Airway epithelial cell (primary cell): ENCODE data around the gene GSTA2. TPM values are rescaled to one million over a fixed set of nuclear protein-coding genes. Genes with fewer than 3 reads are reported as not detected.

Experiments
- total RNA-seq: library from RNA; depleted of rRNA; stranded (reverse); fragments of >200 nt; gene quantifications from 2 replicates; pipeline ENCODE4 v1.2.3, GENCODE V29; 2015

The GSTA2 gene
- total RNA-seq: not detected in 2 replicates

DNA sequence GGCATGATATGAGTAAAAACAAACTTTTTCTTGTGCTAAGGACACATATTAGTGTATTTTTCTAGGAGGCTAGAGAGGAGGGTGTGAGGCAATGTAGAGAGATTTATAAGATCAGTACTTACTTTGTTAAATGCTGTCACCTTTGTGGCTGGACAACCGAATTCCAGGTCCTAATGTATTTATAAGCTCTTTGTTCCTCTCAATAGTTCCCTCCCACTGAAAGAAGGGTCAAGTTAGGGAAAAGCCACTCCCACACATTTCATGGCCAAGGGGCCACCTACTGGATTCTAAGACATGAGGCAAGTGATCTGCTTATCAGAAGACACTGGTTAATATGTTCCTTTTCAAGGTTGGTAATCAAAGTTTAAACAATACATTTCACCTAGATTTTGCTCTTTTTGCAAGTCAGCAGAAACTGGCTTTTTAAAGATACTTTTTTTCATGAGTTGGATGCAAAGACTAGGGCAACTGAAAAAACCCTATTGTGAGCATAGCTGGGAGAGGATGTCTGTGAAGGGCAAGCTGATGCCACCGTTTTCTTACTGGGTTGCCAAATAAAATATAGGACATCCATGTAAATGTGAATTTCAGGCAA, at the start of gene GSTA2:
TSS of gene GSTA2 (minus strand) at position 154 of the 595 bp plus-strand sequence. CDS start 5,528 bp downstream, outside the sequence.

GRCh38 chr6:52803668-52804255, 40.5 kb upstream of the GSTA2 start, which contains the start of gene GSTA1:
Gene GSTA1, minus strand, starts transcription at chr6:52803816. Its CDS starts 4,549 bp downstream, at chr6:52799267.

Other genes starting within 250 kb of the GSTA2 start
- gene TRAM2, start 186.4 kb downstream of the GSTA2 start, total RNA-seq: 13.7 and 19.9 TPM in 2 replicates
- 43.4 and 52.3 TPM in 2 replicates for gene TMEM14A, start 92.4 kb downstream of the GSTA2 start, total RNA-seq
- gene GSTA1, start 40.3 kb upstream of the GSTA2 start, total RNA-seq: 0.28 and 0.63 TPM in 2 replicates
- not detected in 2 replicates for gene GSTA5, start 77.3 kb upstream of the GSTA2 start, total RNA-seq
- not detected in 2 replicates for gene GSTA3, start 146.2 kb upstream of the GSTA2 start, total RNA-seq
- 79.1 and 85.1 TPM in 2 replicates for gene GSTA4, start 231.8 kb upstream of the GSTA2 start, total RNA-seq